Esophagus squamous epithelium (tissue), 5 donors: ENCODE data around the gene COMTD1. TPM values are rescaled to one million over a fixed set of nuclear protein-coding genes. Genes with fewer than 3 reads are reported as not detected.

Experiments
- DNase-seq: peaks from one replicate; lab custom pipeline; 2025; lab: John Stamatoyannopoulos, UW
- H3K27ac ChIP-seq, 4 donors: fragments of 200-600 bp; sonication (generic); one replicate each; pipeline ENCODE4 v1.5.1; 2016 to 2019; ENCODE audit warnings: mild to moderate bottlenecking in 1 of 4
- H3K27me3 ChIP-seq, 4 donors: fragments of 200-600 bp; sonication (generic); 1 replicate in 3 of 4; 2 replicates in 1 of 4; pipeline versions ENCODE4 v1.5.1 to v1.6.0; 2017 to 2021; ENCODE audit warnings: antibody characterized with exemption in 1 of 4
- H3K36me3 ChIP-seq, 3 donors: fragments of 200-600 bp; sonication (generic); one replicate each; pipeline ENCODE4 v1.5.1; 2016 to 2019
- H3K4me1 ChIP-seq, 3 donors: fragments of 200-600 bp; sonication (generic); one replicate each; pipeline ENCODE4 v1.5.1; 2017 to 2019
- H3K4me3 ChIP-seq, 4 donors: fragments of 200-600 bp; sonication (generic); 1 replicate in 3 of 4; 2 replicates in 1 of 4; pipeline ENCODE4 v1.5.1; 2016 to 2019; ENCODE audit warnings: mild to moderate bottlenecking in 2 of 4, moderate library complexity in 1 of 4
- H3K9me3 ChIP-seq, 3 donors: fragments of 200-600 bp; sonication (generic); one replicate each; pipeline ENCODE4 v1.5.1; 2016 to 2019
- POLR2A ChIP-seq, 4 donors: fragments of 450-650 bp; IDR thresholded peaks; one replicate each; pipeline ENCODE4 v1.6.1; 2017; ENCODE audit warnings: antibody characterized with exemption in 4 of 4, mild to moderate bottlenecking in 4 of 4, moderate library complexity in 3 of 4
- WGBS, 2 donors: methylation state at CpG; one replicate each; pipeline ENCODE4 v1.1.5; 2018; 5-methylcytosine and 5-hydroxymethylcytosine counted together
- intact Hi-C: fragments of 100-400 bp; cut with DNase I; formaldehyde crosslinking; loops from one replicate; pipeline ENCODE4 v1.15.0; 2022
- total RNA-seq, 4 donors: library from RNA; depleted of rRNA; stranded (reverse); fragments of >200 nt; gene quantifications; one replicate each; pipeline ENCODE4 v1.1.0, GENCODE V29; 2016
- TF ChIP-seq, protein P1 (sequence below), 6 experiments: fragments of 450-650 bp in 4 of 6; fragments of 200-600 bp in 2 of 6; sonication (generic) in 2 of 6; IDR thresholded peaks; one replicate each; pipeline ENCODE4 v1.5.1; 2016 to 2019; ENCODE audit warnings: antibody characterized with exemption in 6 of 6, mild to moderate bottlenecking in 4 of 6, moderate library complexity in 4 of 6
- donor health status: DM: yes; HTN: yes; CAD: no.

COMTD1 gene
- total RNA-seq, 4 donors from 2014 or later, result 87.8 to 139 (median 111) TPM

- Histone ChIP-seq H3K27ac (peak overlapping the region; percentile 82 to 93 (median 83)), H3K27me3 (no peaks in the 10 kb centered on the region), H3K36me3 (no peaks in the 10 kb centered on the region), H3K4me3 (no peak overlapping the region), H3K4me1 (peaks cover 6 to 61% (median 23%) of the 10 kb centered on the region in 3 donors), H3K9me3 (no peaks in the 10 kb centered on the region)
- no peak for DNase-seq
- intact Hi-C loops, result no loop called here
- 64 to 70% methylated on average over 2 of the region's 2 CpGs for WGBS, 2 donors
- no peak for TF ChIP-seq POLR2A (IDR thresholded peaks at IDR 0.05)
- TF ChIP-seq, protein P1, sequence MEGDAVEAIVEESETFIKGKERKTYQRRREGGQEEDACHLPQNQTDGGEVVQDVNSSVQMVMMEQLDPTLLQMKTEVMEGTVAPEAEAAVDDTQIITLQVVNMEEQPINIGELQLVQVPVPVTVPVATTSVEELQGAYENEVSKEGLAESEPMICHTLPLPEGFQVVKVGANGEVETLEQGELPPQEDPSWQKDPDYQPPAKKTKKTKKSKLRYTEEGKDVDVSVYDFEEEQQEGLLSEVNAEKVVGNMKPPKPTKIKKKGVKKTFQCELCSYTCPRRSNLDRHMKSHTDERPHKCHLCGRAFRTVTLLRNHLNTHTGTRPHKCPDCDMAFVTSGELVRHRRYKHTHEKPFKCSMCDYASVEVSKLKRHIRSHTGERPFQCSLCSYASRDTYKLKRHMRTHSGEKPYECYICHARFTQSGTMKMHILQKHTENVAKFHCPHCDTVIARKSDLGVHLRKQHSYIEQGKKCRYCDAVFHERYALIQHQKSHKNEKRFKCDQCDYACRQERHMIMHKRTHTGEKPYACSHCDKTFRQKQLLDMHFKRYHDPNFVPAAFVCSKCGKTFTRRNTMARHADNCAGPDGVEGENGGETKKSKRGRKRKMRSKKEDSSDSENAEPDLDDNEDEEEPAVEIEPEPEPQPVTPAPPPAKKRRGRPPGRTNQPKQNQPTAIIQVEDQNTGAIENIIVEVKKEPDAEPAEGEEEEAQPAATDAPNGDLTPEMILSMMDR (IDR thresholded peaks at IDR 0.05), result no peak
These were observed 19.0 kb upstream of the COMTD1 start for GRCh38 chr10:75254739-75255138.

- WGBS, 2 donors, result 43 to 45% methylated on average over 1 of the region's 1 CpG
- TF ChIP-seq, protein P1 (IDR thresholded peaks at IDR 0.05), result no peak
- TF ChIP-seq POLR2A (IDR thresholded peaks at IDR 0.05), result no peak
- Histone ChIP-seq H3K27ac (peak overlapping the region; percentile 82 to 93 (median 84)), H3K9me3 (no peaks in the 10 kb centered on the region), H3K4me3 (no peak overlapping the region), H3K4me1 (peaks cover 6 to 71% (median 26%) of the 10 kb centered on the region in 3 donors), H3K36me3 (no peaks in the 10 kb centered on the region), H3K27me3 (no peaks in the 10 kb centered on the region)
- DNase-seq, result no peak
- intact Hi-C loops, result no loop called here
These were observed 17.8 kb upstream of the COMTD1 start for GRCh38 chr10:75253281-75254220.

DNA sequence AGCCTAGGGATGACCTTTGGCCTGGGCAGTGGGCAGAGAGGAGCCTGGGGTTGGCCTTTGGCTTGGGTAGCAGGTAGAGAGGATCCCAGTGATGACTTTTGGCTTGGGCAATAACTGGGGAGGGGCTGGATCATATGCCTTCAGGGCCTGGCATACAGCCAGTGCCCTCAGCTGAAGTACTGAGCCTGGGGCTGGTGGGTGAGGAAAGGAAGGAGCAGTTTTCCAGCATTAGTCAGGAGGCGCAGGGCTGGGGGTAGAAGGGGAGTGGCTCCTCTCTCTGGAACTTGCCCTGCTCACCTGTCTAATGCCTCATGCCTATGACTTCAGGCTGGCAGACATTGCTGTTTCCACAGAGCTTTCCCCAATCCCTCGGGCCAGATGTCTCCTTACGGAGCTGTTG is 15.2 kb upstream of the COMTD1 start:
- H3K4me1 ChIP-seq, result peaks cover 18 to 94% (median 51%) of the 10 kb centered on the region in 3 donors
- peak overlapping the region; percentile 82 to 93 (median 84) for H3K27ac ChIP-seq
- H3K27me3 ChIP-seq, result no peaks in the 10 kb centered on the region
- DNase-seq, result no peak
- no peaks in the 10 kb centered on the region for H3K36me3 ChIP-seq
- no peak overlapping the region for H3K4me3 ChIP-seq
- intact Hi-C loops, result no loop called here
- no peak for TF ChIP-seq POLR2A (IDR thresholded peaks at IDR 0.05)
- TF ChIP-seq, protein P1 (IDR thresholded peaks at IDR 0.05), result no peak
- WGBS, 2 donors, result 47 to 60% methylated on average over 1 to 3 of the region's 3 CpGs
- H3K9me3 ChIP-seq, result no peaks in the 10 kb centered on the region

- no peak for DNase-seq
- H3K27ac ChIP-seq, result peak overlapping the region; percentile 81 to 93 (median 89)
- TF ChIP-seq, protein P1 (IDR thresholded peaks at IDR 0.05), result no peak
- no peaks in the 10 kb centered on the region for H3K27me3 ChIP-seq
- H3K4me3 ChIP-seq, result no peak overlapping the region
- H3K9me3 ChIP-seq, result no peaks in the 10 kb centered on the region
- intact Hi-C loops, result no loop called here
- WGBS, 2 donors, result 11 to 67% methylated on average over 1 to 3 of the region's 5 CpGs
- H3K4me1 ChIP-seq, result peaks cover 31 to 97% (median 69%) of the 10 kb centered on the region in 3 donors
- H3K36me3 ChIP-seq, result no peaks in the 10 kb centered on the region
These were observed 12.0 kb upstream of the COMTD1 start for GRCh38 chr10:75247797-75248196.

DNA sequence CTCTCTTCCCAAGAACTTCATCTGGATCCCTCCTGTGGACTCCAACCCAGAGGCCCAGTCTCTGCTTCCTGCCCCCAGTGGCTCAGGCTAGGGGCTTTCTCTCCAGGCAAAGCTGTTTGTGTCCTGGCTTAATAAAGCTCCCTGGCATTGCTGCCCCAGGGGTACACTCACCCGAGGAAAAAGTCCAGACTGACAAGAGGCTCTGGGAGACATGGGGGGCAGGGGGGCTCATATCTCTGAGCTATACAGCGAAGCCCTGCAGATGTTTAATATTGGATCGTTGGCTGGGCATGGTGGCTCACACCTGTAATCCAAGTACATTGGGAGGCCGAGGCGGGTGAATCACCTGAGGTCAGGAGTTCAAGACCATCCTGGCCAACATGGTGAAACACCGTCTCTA is 10.7 kb upstream of the COMTD1 start:
- Histone ChIP-seq H3K27ac (peak overlapping the region; percentile 89 to 93 (median 89)), H3K4me3 (no peak overlapping the region)
- intact Hi-C loops, result no loop called here

More for the DNA sequence above, 10.7 kb upstream of the COMTD1 start:
- Histone ChIP-seq H3K36me3 (no peaks in the 10 kb centered on the region), H3K9me3 (no peaks in the 10 kb centered on the region), H3K27me3 (no peaks in the 10 kb centered on the region), H3K4me1 (peaks cover 31 to 92% (median 57%) of the 10 kb centered on the region in 3 donors)
- TF ChIP-seq, protein P1 (IDR thresholded peaks at IDR 0.05), result no peak
- TF ChIP-seq POLR2A (IDR thresholded peaks at IDR 0.05), result no peak
- no peak for DNase-seq
- 0 to 60% methylated on average over 1 to 5 of the region's 6 CpGs for WGBS, 2 donors
